PC-9 (cell line): ENCODE data around the gene CITED4.

ENCODE experiments used
- CTCF ChIP-seq: fragments of 200-600 bp; sonication (generic); conservative IDR thresholded peaks from 2 replicates; pipeline ENCODE4 v1.6.1; 2017; ENCODE audit warnings: mixed run types, antibody characterized with exemption, mild to moderate bottlenecking, moderate library complexity
- EZH2 ChIP-seq: fragments of 200-600 bp; sonication (generic); IDR thresholded peaks from 2 replicates; pipeline ENCODE4 v1.8.0; 2017; ENCODE audit warnings: antibody characterized with exemption, low read depth

- TF ChIP-seq CTCF (no peak), EZH2 (no peak)
These were observed 30.2 kb upstream of the CITED4 start for GRCh38 chr1:40892354-40892753.
